Suppressor macrophage treated with lipopolysaccharide for 1 hour (primary cell): ENCODE data around the gene GPX1.
"Not testable (repeated sequence)": the region's sequence is repeated elsewhere in the genome, so short reads cannot be mapped to it uniquely, and the experiment has no call there.

ENCODE experiments used
- DNase-seq, 3 donors: peaks; one replicate each; pipeline ENCODE4 v3.0.0-alpha.2; 2020 to 2022

GPX1 gene

DNA sequence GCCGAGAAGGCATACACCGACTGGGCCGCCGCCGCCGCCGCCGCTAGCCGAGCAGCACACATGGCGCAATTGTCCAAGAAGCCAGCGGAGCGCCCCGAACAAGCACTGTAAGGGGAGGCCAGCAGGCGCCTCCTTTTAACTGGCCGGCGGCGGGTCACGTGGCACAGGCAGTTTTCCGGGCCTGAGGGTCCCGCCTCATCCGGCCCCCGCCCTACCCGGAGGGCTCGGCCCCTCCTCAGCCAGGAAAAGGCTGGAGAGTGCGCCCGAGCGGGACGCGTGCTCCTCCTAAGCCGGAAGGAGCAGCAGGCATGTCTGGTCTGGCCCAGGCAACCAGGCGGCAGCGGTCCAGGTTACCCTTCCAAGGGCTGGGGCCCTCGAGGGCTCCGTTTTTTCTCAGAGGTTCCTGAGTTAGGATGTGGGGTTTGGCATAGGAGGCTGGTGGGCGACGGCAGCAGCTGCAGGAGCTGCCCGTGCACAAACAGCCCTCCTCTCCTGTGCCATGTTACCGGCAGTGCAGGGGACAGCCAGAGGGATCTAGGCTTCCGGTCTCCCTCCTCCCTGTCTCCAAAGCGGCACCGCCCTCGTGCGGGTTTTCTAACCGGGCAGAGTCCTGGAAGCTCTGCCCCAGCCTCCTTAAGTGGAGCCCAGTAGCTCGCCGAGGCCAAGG, at the start of gene GPX1:
Gene GPX1, minus strand, starts transcription at position 137 of the 667 bp plus-strand sequence. Its CDS starts 75 bp downstream, at position 62.
- peak; percentile 95 to 97 (median 95) for DNase-seq

DNA sequence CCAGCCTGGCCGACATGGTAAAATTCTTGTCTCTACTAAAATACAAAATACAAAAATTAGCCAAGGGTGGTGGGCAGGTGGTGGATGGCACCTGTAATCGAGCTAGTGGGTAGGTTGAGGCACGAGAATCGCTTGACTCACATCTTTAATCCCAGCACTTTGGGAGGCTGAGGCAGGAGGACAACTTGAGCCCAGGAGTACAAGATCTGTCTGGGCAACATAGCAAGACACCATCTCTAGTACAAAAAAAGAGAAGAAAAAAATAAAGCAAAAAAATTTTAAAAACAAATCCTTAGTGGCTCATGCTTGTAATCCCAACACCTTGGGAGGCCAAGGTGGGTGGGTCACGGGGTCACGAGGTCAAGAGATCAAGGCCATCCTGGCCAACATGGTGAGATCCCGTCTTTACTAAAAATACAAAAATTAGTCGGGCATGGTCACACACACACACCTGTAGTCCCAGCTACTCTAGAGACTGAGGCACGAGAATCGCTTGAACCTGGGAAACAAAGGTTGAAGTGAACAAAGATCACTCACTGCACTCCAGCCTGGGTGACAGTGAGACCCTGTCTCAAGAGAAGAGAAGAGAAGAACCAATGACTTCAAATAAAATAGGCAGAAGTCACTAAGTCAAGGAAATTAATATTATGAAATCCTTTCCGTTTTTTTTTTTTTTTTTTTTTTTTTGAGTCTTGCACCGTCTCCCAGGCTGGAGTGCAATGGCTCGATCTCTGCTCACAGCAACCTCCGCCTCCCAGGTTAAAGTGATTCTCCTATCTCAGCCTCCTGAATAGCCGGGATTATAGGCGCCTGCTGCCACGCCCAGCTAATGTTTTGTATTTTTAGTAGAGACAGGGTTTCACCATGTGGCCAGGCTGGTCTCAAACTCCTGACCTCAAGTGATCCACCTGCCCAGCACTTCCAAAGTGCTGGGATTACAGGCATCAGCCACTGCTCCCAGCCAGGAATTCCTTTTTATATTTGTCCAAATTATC, 48.7 kb upstream of the GPX1 start:
- DNase-seq = peak in 2 of 3 donors; percentile 40 to 46

DNA sequence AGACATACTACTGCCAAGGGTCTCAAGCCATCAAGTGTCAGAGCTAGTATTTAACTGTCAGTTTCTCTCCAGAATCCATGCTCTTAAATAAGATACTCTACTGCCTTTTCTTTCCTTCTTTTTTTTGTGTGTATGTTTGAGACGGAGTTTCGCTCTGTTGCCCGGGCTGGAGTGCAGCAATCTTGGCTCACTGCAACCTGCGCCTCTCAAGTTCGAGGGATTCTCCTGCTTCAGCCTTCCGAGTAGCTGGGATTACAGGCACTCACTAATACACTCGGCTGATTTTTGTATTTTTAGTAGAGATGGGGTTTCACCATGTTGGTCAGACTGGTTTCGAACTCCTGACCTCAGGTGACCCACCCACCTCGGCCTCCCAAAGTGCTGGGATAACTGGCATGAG, 47.4 kb upstream of the GPX1 start:
- DNase-seq = not testable (repeated sequence)

DNA sequence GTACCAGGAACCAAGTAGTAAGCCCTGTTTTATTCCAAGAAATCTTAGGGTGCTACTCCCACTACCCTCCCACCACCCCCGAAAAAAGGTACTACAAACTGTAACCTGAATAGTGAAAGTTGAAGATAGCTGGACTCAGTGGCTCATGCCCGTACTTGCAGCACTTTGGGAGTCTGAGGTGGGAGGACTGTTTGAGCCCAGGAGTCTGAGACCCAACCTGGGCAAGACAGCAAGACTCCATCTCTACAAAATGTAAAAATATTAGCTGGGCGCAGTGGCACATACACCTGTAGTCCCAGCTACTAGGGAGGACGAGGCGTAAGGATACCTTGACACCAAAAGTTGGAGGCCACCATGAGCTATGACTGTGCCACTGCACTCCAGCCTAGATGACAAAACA, 45.7 kb upstream of the GPX1 start:
- DNase-seq = no peak

DNA sequence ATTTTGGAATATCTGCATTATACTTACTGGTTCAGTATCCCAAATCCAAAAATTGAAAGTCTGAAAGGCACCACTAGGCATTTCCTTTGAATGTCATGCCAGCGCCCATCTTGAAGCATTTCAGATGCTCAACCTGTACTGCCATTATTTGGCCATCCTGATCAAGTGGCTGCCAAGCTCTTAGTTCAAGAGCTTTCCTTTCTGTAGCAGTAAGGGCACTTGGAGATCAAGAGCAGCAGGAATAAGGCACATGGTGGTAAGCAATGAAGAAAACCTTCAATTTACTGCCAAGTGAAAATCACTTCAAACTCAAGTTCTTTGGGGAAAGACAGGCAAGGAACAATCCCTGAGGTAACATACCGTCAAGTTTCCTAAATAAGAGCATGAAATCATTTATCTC, 43.6 kb upstream of the GPX1 start:
- no peak for DNase-seq

DNA sequence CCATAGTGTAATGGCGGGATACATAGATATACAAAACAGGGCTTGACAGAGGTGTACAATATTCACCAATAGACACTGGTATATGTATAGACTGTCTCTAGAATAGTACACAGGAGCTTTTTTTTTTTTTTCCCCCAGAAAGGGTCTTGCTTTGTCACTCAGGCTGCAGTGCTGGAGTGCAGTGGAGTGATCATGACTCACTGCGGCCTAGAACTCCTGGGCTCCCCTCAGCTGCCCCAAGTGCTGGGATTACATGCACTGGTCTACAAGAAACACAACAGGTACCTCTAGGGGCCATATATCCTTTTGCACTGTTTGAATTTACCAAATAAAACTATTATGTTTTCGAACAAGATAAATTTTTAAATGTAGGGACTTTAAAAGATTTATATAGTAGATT, 41.3 kb upstream of the GPX1 start:
- peak in 1 of 3 donors; percentile 39 for DNase-seq

DNA sequence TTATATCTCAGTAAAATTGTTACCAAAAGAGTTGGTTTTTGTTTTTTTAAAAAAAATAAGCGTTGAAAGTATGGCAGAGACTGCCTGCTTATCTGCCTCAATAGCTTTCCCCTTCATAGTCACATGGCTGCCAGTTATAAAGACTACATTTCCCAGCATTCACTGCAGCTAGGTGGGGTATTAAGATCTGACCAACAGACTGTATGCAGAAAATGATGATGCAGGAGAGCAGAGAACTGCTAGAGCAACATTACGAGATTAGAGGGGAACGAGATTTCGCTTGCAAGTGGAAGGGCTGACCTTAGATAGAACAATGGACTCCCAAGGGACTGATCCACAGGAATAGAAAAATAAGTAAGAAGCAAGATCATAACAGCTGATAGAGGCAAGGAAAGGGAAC, 39.3 kb upstream of the GPX1 start:
- peak; percentile 28 to 50 (median 50) for DNase-seq

DNA sequence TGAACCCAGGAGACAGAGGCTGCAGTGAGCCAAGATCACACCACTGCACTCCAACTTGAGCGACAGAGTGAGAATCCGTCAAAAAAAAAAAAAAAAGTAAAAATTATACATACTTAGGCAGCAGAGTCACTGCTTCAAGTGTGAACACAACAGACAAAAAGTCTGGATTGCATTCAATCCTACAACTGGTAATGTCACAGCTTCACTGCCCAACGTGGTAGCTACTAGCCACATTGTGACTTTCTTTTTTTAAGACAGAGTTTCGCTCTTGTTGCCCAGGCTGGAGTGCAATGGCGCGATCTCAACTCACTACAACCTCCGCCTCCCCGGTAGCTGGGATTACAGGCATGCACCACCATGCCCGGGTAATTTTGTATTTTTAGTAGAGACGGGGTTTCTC, 33.2 kb upstream of the GPX1 start:
- DNase-seq = not testable (repeated sequence)

DNA sequence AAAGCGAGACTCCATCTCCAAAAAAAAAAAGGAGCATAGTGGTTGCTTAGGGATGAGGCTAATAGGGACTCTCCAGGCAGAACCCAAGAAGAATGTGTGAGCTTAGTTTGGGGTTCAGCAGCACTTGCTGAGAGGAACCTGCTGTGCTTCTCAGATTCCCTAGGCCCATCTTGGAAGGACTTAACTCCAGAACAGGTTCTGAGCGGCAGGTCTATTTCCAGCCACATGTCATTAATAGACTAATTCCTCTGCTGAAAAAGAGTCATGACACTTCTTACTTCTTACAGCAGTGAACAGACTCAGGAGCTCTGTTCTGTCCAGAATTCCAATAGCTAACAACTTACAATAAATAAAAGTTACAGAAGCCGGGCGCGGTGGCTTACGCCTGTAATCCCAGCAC, 31.1 kb upstream of the GPX1 start:
- no peak for DNase-seq

DNA sequence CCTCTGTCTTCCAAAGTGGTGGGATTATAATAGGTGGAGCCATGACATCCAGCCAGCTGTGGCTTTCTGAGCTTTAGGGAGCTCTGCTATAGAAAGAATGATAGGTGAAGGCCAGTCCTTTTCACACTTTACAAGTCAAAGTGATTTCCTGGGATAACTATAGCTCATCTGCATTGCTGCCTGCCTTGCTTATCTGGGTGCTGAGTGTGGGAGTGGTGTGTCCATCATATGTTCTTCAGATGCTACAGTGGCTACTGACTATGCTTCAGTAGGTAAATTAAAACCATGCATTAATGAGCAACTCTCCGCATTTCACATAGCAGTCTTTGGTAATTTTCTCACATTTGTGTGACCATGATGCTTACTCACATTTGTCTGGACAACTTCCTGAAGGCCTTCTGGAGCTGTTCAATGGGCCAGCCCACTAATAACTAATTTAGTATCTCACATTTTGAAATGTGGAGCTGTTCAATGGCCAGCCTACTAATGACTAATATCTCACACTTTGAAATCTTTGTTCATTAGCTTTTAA, 30.2 kb upstream of the GPX1 start:
- peak in 2 of 3 donors; percentile 47 to 53 for DNase-seq

DNA sequence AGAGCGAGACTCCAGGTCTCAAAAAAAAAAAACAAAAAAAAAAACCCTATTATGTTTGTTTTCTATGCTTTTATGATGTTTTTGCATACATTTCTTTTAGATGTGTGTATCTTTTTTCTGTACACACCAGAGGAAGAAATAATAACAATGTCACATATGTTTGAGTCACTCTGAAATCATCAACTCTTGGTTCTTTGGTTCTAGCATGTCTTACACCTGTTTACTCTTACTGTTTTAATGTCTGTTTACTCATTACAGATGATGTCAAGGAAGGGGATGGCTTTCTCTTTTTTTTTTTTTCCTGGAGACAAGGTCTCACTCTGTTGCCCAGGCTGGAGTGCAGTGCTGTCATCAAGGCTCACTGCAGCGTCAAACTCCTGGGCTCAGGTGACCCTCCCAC, 29.6 kb upstream of the GPX1 start:
- no peak for DNase-seq

DNA sequence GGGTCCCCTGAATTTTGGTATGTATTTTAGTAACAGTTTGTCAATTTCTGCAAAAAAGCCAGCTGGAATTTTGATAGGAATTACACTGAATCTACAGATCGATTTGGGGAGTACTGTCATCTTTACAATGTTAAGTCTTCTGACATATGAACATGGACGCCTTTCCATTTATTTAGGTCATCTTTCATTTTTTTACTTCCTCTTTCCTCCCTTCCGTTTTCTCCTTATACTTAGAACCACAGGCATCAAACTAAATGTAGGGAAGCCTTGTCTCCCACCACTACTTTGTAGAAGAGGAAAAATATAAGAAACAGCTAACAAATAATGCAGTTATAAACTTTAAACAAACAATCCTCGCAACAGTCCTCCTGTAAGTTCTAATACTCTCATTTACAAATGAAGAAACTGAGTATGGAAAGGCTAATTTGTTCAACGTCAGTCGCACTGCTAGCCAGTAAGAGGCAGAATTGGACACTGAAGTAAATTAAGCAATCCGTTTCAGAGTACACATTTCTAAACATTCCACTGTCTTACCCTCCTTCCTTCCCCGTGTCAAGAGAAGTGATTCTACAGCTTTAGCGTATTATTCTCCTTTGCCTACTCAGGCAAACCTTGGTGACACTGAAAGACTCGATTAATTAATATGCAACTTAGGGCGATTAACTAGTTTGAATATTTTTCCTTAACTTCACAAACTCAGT, 28.1 kb upstream of the GPX1 start:
- peak; percentile 44 to 80 (median 72) for DNase-seq

DNA sequence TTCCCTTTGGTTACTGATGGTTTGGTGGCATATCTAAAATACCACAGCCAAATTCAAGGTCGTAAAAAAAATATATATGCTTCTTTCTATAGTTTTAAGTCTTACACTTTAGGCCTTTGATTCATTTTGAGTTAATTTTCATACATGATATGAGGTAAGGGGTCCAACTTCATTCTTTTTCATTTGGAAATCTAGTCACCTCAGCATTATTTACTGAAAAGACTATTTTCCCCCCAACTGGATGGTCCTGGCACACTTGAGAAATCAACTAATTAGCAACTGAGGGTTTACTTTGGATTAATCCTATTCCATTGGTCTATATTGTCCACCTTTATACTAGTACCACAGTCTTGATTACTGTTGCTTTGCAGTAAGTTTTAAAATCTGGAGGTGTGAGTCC, 27.5 kb upstream of the GPX1 start:
- no peak for DNase-seq

DNA sequence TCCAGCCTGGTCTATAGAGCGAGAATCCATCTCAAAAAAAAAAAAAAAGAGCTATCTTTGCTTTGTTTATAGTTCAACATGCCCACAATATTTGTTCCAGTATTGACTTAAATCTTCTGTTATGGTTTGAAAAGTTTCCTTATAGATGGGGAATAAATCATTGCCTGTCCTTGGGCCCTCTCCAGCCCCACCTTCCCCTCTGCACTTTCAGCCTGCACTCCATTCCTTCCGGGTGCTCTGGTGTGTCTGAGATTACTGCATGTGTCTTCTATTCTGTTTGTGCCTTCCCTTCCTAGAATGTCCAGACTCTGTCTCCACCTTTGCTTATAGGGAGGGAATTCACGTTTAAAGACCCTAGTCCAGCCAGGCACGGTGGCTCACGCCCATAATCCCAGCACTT, 25.2 kb upstream of the GPX1 start:
- DNase-seq = no peak

DNA sequence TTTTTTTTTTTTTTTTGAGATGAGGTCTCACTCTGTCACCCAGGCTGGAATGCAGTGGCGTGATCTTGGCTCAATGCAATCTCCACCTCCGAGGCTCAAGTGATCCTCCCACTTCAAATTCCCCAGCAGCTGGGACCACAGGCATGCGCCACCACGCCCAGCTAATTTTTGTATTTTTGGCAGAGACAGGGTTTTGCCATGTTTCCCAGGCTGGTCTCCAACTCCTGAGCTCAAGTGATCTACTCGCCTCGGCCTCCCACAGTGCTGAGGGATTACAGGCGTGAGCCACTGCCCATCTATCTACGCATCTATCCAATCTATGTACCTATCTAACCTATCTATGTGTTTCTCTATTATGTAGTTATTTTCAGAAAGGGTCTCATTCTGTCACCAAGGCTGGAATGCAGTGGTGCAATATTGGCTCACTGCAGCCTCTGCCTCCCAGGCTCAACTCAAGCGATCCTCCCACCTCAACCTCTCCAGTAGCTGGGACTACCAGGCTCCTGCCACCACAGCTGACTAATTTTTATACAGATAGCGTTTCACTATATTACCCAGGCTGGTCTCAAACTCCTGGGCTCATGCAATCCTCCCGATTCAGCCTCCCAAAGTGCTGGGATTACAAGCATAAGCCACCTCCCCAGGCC, 20.2 kb upstream of the GPX1 start:
- no peak for DNase-seq

DNA sequence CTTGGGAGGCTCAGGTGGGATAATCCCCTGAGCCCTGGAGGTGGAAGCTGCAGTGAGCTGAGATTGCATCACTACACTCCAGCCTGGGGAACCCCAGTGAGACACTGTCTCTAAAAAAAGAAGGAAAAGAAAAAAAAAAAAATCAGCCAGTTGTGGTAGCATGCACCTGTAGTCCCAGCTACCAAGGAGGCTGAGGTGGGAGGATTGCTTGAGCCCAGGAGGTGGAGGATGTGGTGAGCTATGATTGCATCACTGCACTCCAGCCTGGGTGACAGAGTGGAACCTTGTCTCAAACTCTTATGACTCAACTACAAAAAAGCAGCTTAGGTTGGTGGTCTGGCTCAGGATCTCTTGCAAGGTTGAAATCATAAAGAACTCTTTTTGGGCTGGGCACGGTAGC, 19.3 kb upstream of the GPX1 start:
- DNase-seq = peak; percentile 29 to 44 (median 34)

DNA sequence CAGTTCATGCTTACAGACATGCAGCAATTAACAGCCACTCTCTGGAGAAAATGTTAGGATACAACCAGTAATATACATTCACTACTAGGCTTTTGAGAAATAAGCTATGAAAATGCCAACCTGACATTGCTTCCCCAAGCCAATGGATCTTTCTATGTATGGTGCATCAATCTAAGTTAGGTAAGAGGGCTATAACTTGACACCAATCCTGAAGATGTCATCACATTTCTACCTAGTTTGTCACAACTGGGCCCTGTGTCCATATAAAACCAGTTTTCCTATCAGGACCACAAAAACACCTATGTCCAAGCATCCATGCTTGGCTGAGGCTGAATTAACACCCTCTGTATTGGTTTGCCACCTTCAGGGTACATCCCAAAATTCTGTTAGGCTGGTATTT, 13.8 kb upstream of the GPX1 start:
- no peak for DNase-seq

DNA sequence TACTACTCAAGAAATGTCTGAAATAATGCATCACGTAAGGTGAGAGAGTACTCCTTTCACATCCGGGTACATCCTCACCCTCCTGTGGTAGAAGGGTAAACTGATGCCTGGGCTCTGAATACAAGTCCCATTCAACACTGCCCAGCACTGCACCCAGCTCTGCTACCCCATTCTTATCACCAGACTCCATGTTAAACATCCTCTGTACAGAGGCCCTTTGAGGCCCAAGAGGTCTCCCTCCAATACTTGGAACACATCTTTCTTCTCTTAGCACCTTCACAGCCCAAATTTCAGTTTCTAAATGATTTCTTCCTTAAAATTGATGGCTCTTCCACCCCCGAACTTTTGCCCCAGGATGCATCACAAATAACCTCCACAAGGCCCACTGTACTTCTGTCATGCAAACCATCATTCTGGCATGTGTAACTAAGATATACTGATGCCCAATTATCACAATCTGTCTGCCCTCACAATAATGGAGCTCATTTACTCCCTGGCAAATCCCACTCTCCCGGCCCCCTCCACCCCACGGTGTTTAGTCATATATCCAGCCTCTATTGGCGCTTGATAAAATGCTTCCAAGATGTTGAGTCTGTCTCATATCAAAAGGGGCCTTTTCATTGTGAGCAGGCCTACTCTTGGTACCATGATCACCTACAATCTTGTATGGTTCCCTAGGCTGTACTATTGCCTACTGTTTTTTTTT, 12.6 kb upstream of the GPX1 start:
- no peak for DNase-seq

DNA sequence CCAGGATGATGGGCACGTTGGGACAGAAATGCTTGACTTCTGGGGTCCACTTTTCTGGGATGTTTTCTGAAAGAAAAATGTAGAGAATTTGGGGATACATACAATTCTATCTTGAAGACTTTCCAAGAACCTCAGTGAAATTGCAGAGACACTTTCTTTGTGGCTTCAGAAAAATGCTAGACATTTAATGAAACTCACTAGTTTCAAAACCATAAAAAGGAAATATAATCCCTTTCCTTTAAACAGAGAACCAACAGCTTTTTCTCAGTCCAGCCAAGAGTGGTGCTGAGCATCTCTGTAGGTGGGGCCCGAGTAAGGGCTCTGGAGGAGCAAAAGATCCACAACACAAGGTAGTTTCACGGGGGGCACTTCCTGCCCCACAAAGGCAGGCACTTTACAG, 4.4 kb upstream of the GPX1 start:
- DNase-seq = no peak

DNA sequence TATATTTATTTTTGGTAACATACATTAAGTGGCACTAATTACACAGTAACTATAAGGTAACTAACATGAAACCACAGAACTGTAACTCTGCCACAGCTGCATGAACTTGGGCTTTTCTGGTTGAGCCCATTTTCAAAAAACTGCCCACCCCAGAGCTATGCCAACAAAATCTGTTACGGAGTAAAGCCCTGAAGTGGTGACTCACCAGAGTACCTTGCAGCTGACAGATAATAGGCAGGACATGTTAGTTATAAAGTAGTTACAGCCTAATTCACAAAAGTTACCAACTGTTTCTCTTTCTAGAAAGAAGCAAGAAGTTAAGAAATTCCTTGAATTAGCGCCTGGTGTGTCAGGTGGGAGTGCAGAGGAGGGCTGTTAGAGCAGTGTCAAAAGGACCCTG, 1.5 kb upstream of the GPX1 start:
- DNase-seq = no peak

DNA sequence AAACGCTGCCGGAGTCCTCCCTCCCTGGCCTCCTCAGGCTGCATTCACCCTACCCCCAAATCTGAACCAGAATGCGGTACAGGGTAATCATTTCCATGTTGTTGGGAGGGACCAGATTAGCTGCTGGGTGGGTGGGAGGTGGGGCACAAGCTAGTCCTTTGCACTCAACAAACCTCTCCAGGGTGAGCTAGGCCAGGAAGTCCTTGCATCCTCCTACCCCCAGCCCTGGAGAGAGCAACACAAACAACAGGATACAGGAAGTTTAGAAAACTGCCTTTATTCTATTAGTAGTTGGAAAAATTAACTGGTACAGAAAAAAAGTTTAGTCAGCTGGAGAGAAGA, 702 bp upstream of the GPX1 start:
- peak in 2 of 3 donors; percentile 33 to 34 for DNase-seq
